HepG2 (cell line): Measurements from ENCODE around the gene ING5. TPM values are rescaled to one million over a fixed set of nuclear protein-coding genes. Genes with fewer than 3 reads are reported as not detected.

ENCODE experiments used
- ARNTL ChIP-seq: sonication (generic); formaldehyde crosslinking; IDR thresholded peaks from 2 replicates; pipeline ENCODE4 v1.4.0; 2020; ENCODE audit warnings: mild to moderate bottlenecking, missing genetic modification reagents
- CHCHD3 ChIP-seq: sonication (generic); formaldehyde crosslinking; IDR thresholded peaks from 2 replicates; pipeline ENCODE4 v1.8.0; 2022; ENCODE audit warnings: mild to moderate bottlenecking, missing genetic modification reagents, moderate library complexity
- HIC2 ChIP-seq: sonication (generic); formaldehyde crosslinking; IDR thresholded peaks from 2 replicates; pipeline ENCODE4 v1.9.0; 2022; ENCODE audit warnings: low read depth, missing genetic modification reagents
- HNRNPH1 ChIP-seq: fragments of 200-400 bp; formaldehyde crosslinking; optimal IDR thresholded peaks from 2 replicates; pipeline ENCODE3; 2017; ENCODE audit warnings: mild to moderate bottlenecking, low read depth, low read length
- IKZF5 ChIP-seq: IDR thresholded peaks from 2 replicates; pipeline ENCODE4 v1.6.1; 2018; ENCODE audit warnings: missing genetic modification reagents, mild to moderate bottlenecking, missing compliant biosample characterization
- NONO ChIP-seq, 2 experiments: fragments of 450-650 bp in 1 of 2; sonication (generic) in 1 of 2; formaldehyde crosslinking in 1 of 2; IDR thresholded peaks in 1 of 2; conservative IDR thresholded peaks in 1 of 2; 2 replicates each; pipeline versions ENCODE4 v1.6.1 to v1.8.0; 2017 to 2022; ENCODE audit warnings: mild to moderate bottlenecking in 1 of 2, missing genetic modification reagents in 1 of 2, moderate library complexity in 1 of 2
- REPIN1 ChIP-seq: sonication (generic); formaldehyde crosslinking; IDR thresholded peaks from 2 replicates; pipeline ENCODE4 v1.8.0; 2022; ENCODE audit warnings: missing genetic modification reagents, low read depth, mild to moderate bottlenecking, borderline replicate concordance
- RXRA ChIP-seq: sonication (generic); formaldehyde crosslinking; IDR thresholded peaks from 2 replicates; pipeline ENCODE4 v1.5.1; 2020; ENCODE audit warnings: missing genetic modification reagents
- SATB2 ChIP-seq: sonication (generic); formaldehyde crosslinking; IDR thresholded peaks from 2 replicates; pipeline ENCODE4 v1.5.0; 2020; ENCODE audit warnings: missing genetic modification reagents
- SNAPC2 ChIP-seq: sonication (generic); formaldehyde crosslinking; IDR thresholded peaks from 2 replicates; pipeline ENCODE4 v1.8.1; 2022; ENCODE audit warnings: mild to moderate bottlenecking, missing genetic modification reagents
- SNRNP70 ChIP-seq: fragments of 200-400 bp; formaldehyde crosslinking; IDR thresholded peaks from 2 replicates; pipeline ENCODE4 v1.6.1; 2017; ENCODE audit warnings: mild to moderate bottlenecking, low read depth, low read length, moderate library complexity
- TEAD2 ChIP-seq: sonication (generic); formaldehyde crosslinking; IDR thresholded peaks from 2 replicates; pipeline ENCODE4 v1.9.0; 2021; ENCODE audit warnings: missing genetic modification reagents
- THAP7 ChIP-seq: sonication (generic); formaldehyde crosslinking; IDR thresholded peaks from 2 replicates; pipeline ENCODE4 v1.8.1; 2023; ENCODE audit warnings: mild to moderate bottlenecking, missing genetic modification reagents
- ZC3H13 ChIP-seq: sonication (generic); formaldehyde crosslinking; IDR thresholded peaks from 2 replicates; pipeline ENCODE4 v1.8.1; 2023; ENCODE audit warnings: mild to moderate bottlenecking, missing genetic modification reagents, moderate library complexity
- ZFP36L2 ChIP-seq: sonication (generic); formaldehyde crosslinking; IDR thresholded peaks from 2 replicates; pipeline ENCODE4 v1.4.0; 2020; ENCODE audit warnings: missing genetic modification reagents
- ZKSCAN5 ChIP-seq: sonication (generic); formaldehyde crosslinking; IDR thresholded peaks from 2 replicates; pipeline ENCODE4 v1.5.1; 2020; ENCODE audit warnings: mild to moderate bottlenecking, missing genetic modification reagents
- ZMYM2 ChIP-seq: sonication (generic); formaldehyde crosslinking; IDR thresholded peaks from 2 replicates; pipeline ENCODE4 v1.8.0; 2022; ENCODE audit warnings: mild to moderate bottlenecking, missing genetic modification reagents
- ZNF234 ChIP-seq: sonication (generic); formaldehyde crosslinking; conservative IDR thresholded peaks from 2 replicates; pipeline ENCODE4 v1.5.1; 2020; ENCODE audit warnings: mild to moderate bottlenecking, missing genetic modification reagents
- ZNF317 ChIP-seq: sonication (generic); formaldehyde crosslinking; IDR thresholded peaks from 2 replicates; pipeline ENCODE4 v1.5.0; 2020; ENCODE audit warnings: mild to moderate bottlenecking, missing genetic modification reagents
- ZNF333 ChIP-seq: sonication (generic); formaldehyde crosslinking; IDR thresholded peaks from 2 replicates; pipeline ENCODE4 v1.4.0; 2020; ENCODE audit warnings: mild to moderate bottlenecking, missing genetic modification reagents, borderline replicate concordance
- ZNF580 ChIP-seq: IDR thresholded peaks from 2 replicates; pipeline ENCODE4 v1.6.1; 2016; ENCODE audit warnings: low read depth, borderline replicate concordance
- ZNF83 ChIP-seq: sonication (generic); formaldehyde crosslinking; IDR thresholded peaks from 2 replicates; pipeline ENCODE4 v1.4.0; 2020; ENCODE audit warnings: missing genetic modification reagents, mild to moderate bottlenecking, borderline replicate concordance
- polyA plus RNA-seq, 8 experiments: library from polyadenylated mRNA; depleted of rRNA in 3 of 8; stranded (reverse) in 7 of 8; unstranded in 1 of 8; fragments of >200 nt; fragmentation: Illumina TruSeq in 4 of 8; extraction: Trizol in 4 of 8; gene quantifications; 2 replicates each; pipeline versions ENCODE4 v1.2.1 to v1.2.3, GENCODE V29; 2011 to 2016; ENCODE audit warnings: low read depth in 4 of 8, missing spikeins in 1 of 8, mixed read lengths in 1 of 8; ENCODE audit not compliant: insufficient read depth in 1 of 8
- total RNA-seq, 5 experiments: library from RNA; depleted of rRNA; stranded (reverse); fragments of >200 nt; fragmentation: Illumina TruSeq; extraction: Trizol; gene quantifications; 2 replicates each; pipeline ENCODE4 v1.2.3, GENCODE V29; 2016; ENCODE audit warnings: low read depth in 1 of 5
- TF ChIP-seq, protein P1 (sequence below): sonication (generic); formaldehyde crosslinking; IDR thresholded peaks from 2 replicates; pipeline ENCODE4 v1.5.1; 2020; ENCODE audit warnings: missing genetic modification reagents, mild to moderate bottlenecking, borderline replicate concordance

The ING5 gene
- total and polyA plus RNA-seq, 2 of the 13 experiments (the other 11 are each of a cell fraction or from before 2014, with no cell fraction given): 61.9 to 71.9 TPM

DNA sequence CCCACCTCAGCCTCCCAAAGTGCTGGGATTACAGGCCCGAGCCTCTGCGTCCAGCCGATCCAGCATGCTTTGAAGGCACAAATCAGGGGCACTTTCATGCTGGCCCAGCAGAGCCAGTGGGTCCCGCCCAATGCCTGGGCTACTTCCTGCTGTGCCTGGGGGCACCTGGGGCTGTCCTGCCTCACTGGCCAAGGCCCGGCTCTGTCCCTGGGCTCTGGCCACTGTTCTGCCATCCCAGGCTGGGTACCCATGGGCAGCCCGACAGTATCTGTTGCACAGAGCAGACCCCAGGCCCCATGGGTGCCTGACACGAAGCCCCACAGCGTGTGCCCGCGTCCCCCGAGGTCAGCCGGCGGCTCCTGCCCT lies 68.0 kb downstream of the ING5 start (continued):
- no peak for TF ChIP-seq ZNF317 (CRISPR knock-in tag)
- peak; percentile 5; the same call in 1 of the 2 replicates for TF ChIP-seq HIC2 (CRISPR knock-in tag)
- no peak for TF ChIP-seq ZNF580 (CRISPR knock-in tag)
- TF ChIP-seq ZNF333 (CRISPR knock-in tag): no peak
- TF ChIP-seq, protein P1, sequence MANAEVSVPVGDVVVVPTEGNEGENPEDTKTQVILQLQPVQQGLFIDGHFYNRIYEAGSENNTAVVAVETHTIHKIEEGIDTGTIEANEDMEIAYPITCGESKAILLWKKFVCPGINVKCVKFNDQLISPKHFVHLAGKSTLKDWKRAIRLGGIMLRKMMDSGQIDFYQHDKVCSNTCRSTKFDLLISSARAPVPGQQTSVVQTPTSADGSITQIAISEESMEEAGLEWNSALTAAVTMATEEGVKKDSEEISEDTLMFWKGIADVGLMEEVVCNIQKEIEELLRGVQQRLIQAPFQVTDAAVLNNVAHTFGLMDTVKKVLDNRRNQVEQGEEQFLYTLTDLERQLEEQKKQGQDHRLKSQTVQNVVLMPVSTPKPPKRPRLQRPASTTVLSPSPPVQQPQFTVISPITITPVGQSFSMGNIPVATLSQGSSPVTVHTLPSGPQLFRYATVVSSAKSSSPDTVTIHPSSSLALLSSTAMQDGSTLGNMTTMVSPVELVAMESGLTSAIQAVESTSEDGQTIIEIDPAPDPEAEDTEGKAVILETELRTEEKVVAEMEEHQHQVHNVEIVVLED (CRISPR knock-in tag): no peak
- 0 out of 2 replicates have a peak, but pooled peaks have one; percentile 12 for TF ChIP-seq SATB2 (CRISPR knock-in tag)
- 0 out of 2 replicates have a peak, but pooled peaks have one; percentile 9 for TF ChIP-seq ZKSCAN5 (CRISPR knock-in tag)
- TF ChIP-seq REPIN1: no peak
- no peak for TF ChIP-seq ZMYM2 (CRISPR knock-in tag)
- no peak for TF ChIP-seq IKZF5 (CRISPR knock-in tag)
- TF ChIP-seq NONO (IDR thresholded peaks at IDR 0.05): no peak
- no peak for TF ChIP-seq NONO (CRISPR knock-in tag; conservative IDR thresholded peaks at IDR 0.05)
- TF ChIP-seq THAP7 (CRISPR knock-in tag): no peak
- no peak for TF ChIP-seq ARNTL (CRISPR knock-in tag)
- TF ChIP-seq TEAD2 (CRISPR knock-in tag): no peak
- no peak for TF ChIP-seq ZNF83 (CRISPR knock-in tag)
- TF ChIP-seq HNRNPH1: no peak
- no peak for TF ChIP-seq SNAPC2 (CRISPR knock-in tag)
- TF ChIP-seq CHCHD3 (CRISPR knock-in tag): no peak
- TF ChIP-seq ZC3H13 (CRISPR knock-in tag): no peak
- no peak for TF ChIP-seq RXRA (CRISPR knock-in tag)
- TF ChIP-seq ZFP36L2 (CRISPR knock-in tag): no peak
- TF ChIP-seq SNRNP70: no peak
- TF ChIP-seq ZNF234 (CRISPR knock-in tag): no peak
